H9 (cell line): ENCODE measurements around the gene PCDHGA12. TPM values are rescaled to one million over a fixed set of nuclear protein-coding genes. Genes with fewer than 3 reads are reported as not detected.

Experiments used
- DNase-seq: peaks from one replicate; pipeline ENCODE4 v3.0.0-alpha.2; 2017
- H2AFZ ChIP-seq: one replicate; pipeline ENCODE4 v1.6.1; 2013; ENCODE audit warnings: mild to moderate bottlenecking, low read length, control low read depth, moderate library complexity
- H2AK5ac ChIP-seq: 2 replicates; pipeline ENCODE4 v1.6.1; 2013; ENCODE audit warnings: low read length, control low read depth, mixed read lengths; ENCODE audit not compliant: insufficient read length
- H2BK120ac ChIP-seq: one replicate; pipeline ENCODE4 v1.6.1; 2013; ENCODE audit warnings: low read depth, mild to moderate bottlenecking, low read length, control low read depth, inconsistent platforms; ENCODE audit not compliant: poor library complexity, severe bottlenecking
- H2BK12ac ChIP-seq: 2 replicates; pipeline ENCODE4 v1.6.1; 2013; ENCODE audit warnings: low read length, control low read depth, mixed read lengths, low read depth; ENCODE audit not compliant: insufficient read length
- H2BK15ac ChIP-seq: 2 replicates; pipeline ENCODE4 v1.6.1; 2013; ENCODE audit warnings: low read depth, low read length, control low read depth
- H2BK20ac ChIP-seq: one replicate; pipeline ENCODE4 v1.6.1; 2013; ENCODE audit warnings: low read depth, mild to moderate bottlenecking, low read length, control low read depth, inconsistent platforms; ENCODE audit not compliant: poor library complexity, severe bottlenecking
- H2BK5ac ChIP-seq: 2 replicates; pipeline ENCODE4 v1.6.1; 2013; ENCODE audit warnings: low read length, control low read depth, mixed read lengths; ENCODE audit not compliant: insufficient read length
- H3K14ac ChIP-seq: 2 replicates; pipeline ENCODE4 v1.6.1; 2013; ENCODE audit warnings: low read length, control low read depth; ENCODE audit not compliant: insufficient read depth
- H3K18ac ChIP-seq: 2 replicates; pipeline ENCODE4 v1.6.1; 2013; ENCODE audit warnings: low read depth, mild to moderate bottlenecking, mixed read lengths, low read length, control low read depth; ENCODE audit not compliant: insufficient read length
- H3K23ac ChIP-seq: 2 replicates; pipeline ENCODE4 v1.6.1; 2013; ENCODE audit warnings: low read length, control low read depth, mixed read lengths, low read depth; ENCODE audit not compliant: insufficient read length
- H3K23me2 ChIP-seq: 2 replicates; pipeline ENCODE4 v1.6.1; 2013; ENCODE audit warnings: low read depth, mild to moderate bottlenecking, mixed read lengths, low read length, control low read depth; ENCODE audit not compliant: insufficient read length, poor library complexity, severe bottlenecking
- H3K27ac ChIP-seq: 2 replicates; pipeline ENCODE4 v1.5.1; 2013; ENCODE audit warnings: low read length, control low read depth, mixed read lengths, low read depth; ENCODE audit not compliant: insufficient read length
- H3K27me3 ChIP-seq: 2 replicates; pipeline ENCODE4 v1.6.1; 2013; ENCODE audit warnings: low read length, control low read depth, inconsistent platforms; ENCODE audit not compliant: insufficient read depth
- H3K4ac ChIP-seq: 2 replicates; pipeline ENCODE4 v1.6.1; 2013; ENCODE audit warnings: low read depth, mild to moderate bottlenecking, control low read depth, inconsistent platforms, low read length, moderate library complexity
- H3K4me1 ChIP-seq: 2 replicates; pipeline ENCODE4 v1.6.1; 2013; ENCODE audit warnings: low read length, control low read depth, inconsistent platforms; ENCODE audit not compliant: insufficient read depth
- H3K4me2 ChIP-seq: 2 replicates; pipeline ENCODE4 v1.6.1; 2013; ENCODE audit warnings: low read length, control low read depth, mixed read lengths; ENCODE audit not compliant: insufficient read length, insufficient read depth
- H3K56ac ChIP-seq: 2 replicates; pipeline ENCODE4 v1.6.1; 2013; ENCODE audit warnings: low read depth, mild to moderate bottlenecking, mixed read lengths, low read length, control low read depth; ENCODE audit not compliant: insufficient read length
- H3K79me1 ChIP-seq: 2 replicates; pipeline ENCODE4 v1.6.1; 2013; ENCODE audit warnings: low read depth, mild to moderate bottlenecking, moderate library complexity, low read length, control low read depth, inconsistent platforms; ENCODE audit not compliant: insufficient read depth, poor library complexity, severe bottlenecking
- H3K79me2 ChIP-seq: 2 replicates; pipeline ENCODE4 v1.6.1; 2013; ENCODE audit warnings: low read length, control low read depth, inconsistent platforms; ENCODE audit not compliant: insufficient read depth
- H3K9ac ChIP-seq: 2 replicates; pipeline ENCODE4 v1.6.1; 2013; ENCODE audit warnings: low read length, control low read depth, mixed read lengths; ENCODE audit not compliant: insufficient read length; ENCODE audit errors: extremely low read depth
- H3K9me3 ChIP-seq: one replicate; pipeline ENCODE4 v1.6.1; 2013; ENCODE audit warnings: low read depth, low read length, inconsistent platforms; ENCODE audit not compliant: control insufficient read depth
- H3T11ph ChIP-seq: one replicate; pipeline ENCODE4 v1.6.1; 2013; ENCODE audit warnings: mild to moderate bottlenecking, low read length, control low read depth, inconsistent platforms
- H4K20me1 ChIP-seq: one replicate; pipeline ENCODE4 v1.6.1; 2013; ENCODE audit not compliant: control insufficient read depth, insufficient read length, insufficient read depth
- H4K5ac ChIP-seq: 2 replicates; pipeline ENCODE4 v1.6.1; 2013; ENCODE audit warnings: low read depth, mild to moderate bottlenecking, mixed read lengths, low read length, control low read depth; ENCODE audit not compliant: insufficient read length
- H4K8ac ChIP-seq: replicated peaks from 2 replicates; pipeline ENCODE4 v1.6.1; 2013; ENCODE audit warnings: low read length, control low read depth, mixed read lengths, low read depth; ENCODE audit not compliant: insufficient read length
- H4K91ac ChIP-seq: 2 replicates; pipeline ENCODE4 v1.6.1; 2013; ENCODE audit warnings: low read depth, mild to moderate bottlenecking, moderate library complexity, mixed read lengths, low read length, control low read depth; ENCODE audit not compliant: insufficient read length
- H3K27ac Mint-ChIP-seq, 3 experiments: 2 replicates in 2 of 3; 3 replicates in 1 of 3; pipeline ENCODE4 v1.8.0; 2020 to 2021; ENCODE audit warnings: mixed read lengths in 3 of 3, mild to moderate bottlenecking in 1 of 3, moderate library complexity in 1 of 3
- H3K27me3 Mint-ChIP-seq: 2 replicates; pipeline ENCODE4 v1.8.0; 2021; ENCODE audit warnings: low read depth, mild to moderate bottlenecking, moderate library complexity, mixed read lengths
- H3K36me3 Mint-ChIP-seq, 3 experiments: 2 replicates in 2 of 3; 3 replicates in 1 of 3; pipeline ENCODE4 v1.8.0; 2020 to 2021; ENCODE audit warnings: low read depth in 3 of 3, mixed read lengths in 3 of 3; ENCODE audit not compliant: insufficient read depth in 1 of 3
- H3K4me1 Mint-ChIP-seq, 2 experiments: 2 replicates each; pipeline ENCODE4 v1.8.0; 2020; ENCODE audit warnings: mixed read lengths in 2 of 2
- H3K4me3 Mint-ChIP-seq, 2 experiments: 2 replicates in 1 of 2; 3 replicates in 1 of 2; pipeline ENCODE4 v1.8.0; 2020 to 2021; ENCODE audit warnings: mild to moderate bottlenecking in 2 of 2, mixed read lengths in 2 of 2, moderate library complexity in 1 of 2
- H3K9me3 Mint-ChIP-seq, 2 experiments: 2 replicates in 1 of 2; 3 replicates in 1 of 2; pipeline ENCODE4 v1.8.0; 2020; ENCODE audit warnings: mild to moderate bottlenecking in 2 of 2, mixed read lengths in 2 of 2, moderate library complexity in 1 of 2
- CTCF ChIP-seq: fragments of 200-600 bp; sonication (generic); conservative IDR thresholded peaks from 3 replicates; pipeline ENCODE4 v1.8.0; 2021; ENCODE audit warnings: antibody characterized with exemption, mild to moderate bottlenecking
- WGBS: extraction: QIAGEN DNeasy Blood & Tissue Kit; methylation state at CpG from one replicate; pipeline ENCODE4 v1.1.7; 2013; ENCODE audit warnings: missing lambda C conversion rate, low lambda C conversion rate, mixed read lengths; ENCODE audit not compliant: insufficient read length; ENCODE audit errors: extremely low coverage; 5-methylcytosine and 5-hydroxymethylcytosine counted together
- total RNA-seq: library from RNA; stranded (reverse); gene quantifications from 2 replicates; pipeline ENCODE4 v1.2.1, GENCODE V29; 2021

Gene PCDHGA12
- total RNA-seq, 1 experiment from 2014 or later: 1.3 TPM

- Histone ChIP-seq H3K4me2 (no peak overlapping the region), H3K18ac (no peak overlapping the region), H2AFZ (no peak overlapping the region), H3K79me2 (no peaks in the 10 kb centered on the region), H2BK12ac (no peak overlapping the region), H3K56ac (no peak overlapping the region), H3K4ac (no peak overlapping the region), H3K9ac (no peak overlapping the region), H2BK5ac (no peak overlapping the region), H4K20me1 (no peaks in the 10 kb centered on the region), H3K79me1 (no peaks in the 10 kb centered on the region), H3K23ac (no peak overlapping the region), H3K14ac (no peak overlapping the region), H4K8ac (no peak overlapping the region), H2BK15ac (no peak overlapping the region), H3T11ph (no peak overlapping the region), H3K27me3 (no peaks in the 10 kb centered on the region; the same call in 1 of the 2 replicates), H2BK120ac (no peak overlapping the region), H3K23me2 (peaks cover 7% of the 10 kb centered on the region), H2AK5ac (no peak overlapping the region), H4K5ac (no peak overlapping the region), H3K27ac (no peak overlapping the region), H3K9me3 (peaks cover 13% of the 10 kb centered on the region), H2BK20ac (no peak overlapping the region), H3K4me1 (no peaks in the 10 kb centered on the region), H4K91ac (no peak overlapping the region)
- peak overlapping the region in 1 of 2 experiments; percentile 86; a peak in 1 of 5 replicates for H3K4me3 Mint-ChIP-seq
- peaks cover 58 to 86% (median 65%) of the 10 kb centered on the region in 3 experiments for H3K36me3 Mint-ChIP-seq
- H3K27ac Mint-ChIP-seq: no peak overlapping the region
- peak; percentile 28 for DNase-seq
- no peak for TF ChIP-seq CTCF
- H3K27me3 Mint-ChIP-seq: peaks cover 17% of the 10 kb centered on the region
- no CpG with 5 or more reads among the region's 74 CpGs for WGBS
- peaks cover 67 to 79% of the 10 kb centered on the region in 2 experiments for H3K9me3 Mint-ChIP-seq
- H3K4me1 Mint-ChIP-seq: peaks cover 4 to 13% of the 10 kb centered on the region in 2 experiments; a peak in 3 of 4 replicates
Measured at GRCh38 chr5:141419074-141419880, 11.0 kb upstream of the PCDHGA12 start.
